ENCODE data around the gene PRKACA. TPM values are rescaled to one million over a fixed set of nuclear protein-coding genes. Genes with fewer than 3 reads are reported as not detected.

Gene PRKACA
- polyA plus RNA-seq, 3 donors from 2014 or later, result 0.64 to 1.7 (median 1.4) TPM

- H3K36me3 Mint-ChIP-seq, result no peaks in the 10 kb centered on the region
- peak overlapping the region; percentile 89 to 97 (median 94) for H3K4me3 Mint-ChIP-seq
- H3K4me1 Mint-ChIP-seq, result peaks cover 18 to 21% of the 10 kb centered on the region in 2 donors
- peak in 2 of 3 donors; percentile 14 to 18 for DNase-seq
- H3K27me3 Mint-ChIP-seq (ENCODE audit: low read depth in 3 of 3), result peaks cover 2 to 5% (median 5%) of the 10 kb centered on the region in 3 donors
- no peaks in the 10 kb centered on the region for H3K9me3 Mint-ChIP-seq
- peak overlapping the region; percentile 81 to 93 (median 88) for H3K27ac Mint-ChIP-seq
These were observed 43.4 kb downstream of the PRKACA start for GRCh38 chr19:14073925-14074838.

GRCh38 chr19:14073261-14073924 is 44.2 kb downstream of the PRKACA start:
- peak overlapping the region in 4 of 6 donors; percentile 81 to 93 (median 89) for H3K27ac Mint-ChIP-seq
- H3K9me3 Mint-ChIP-seq, result no peaks in the 10 kb centered on the region
- H3K4me3 Mint-ChIP-seq, result peak overlapping the region; percentile 89 to 97 (median 94)
- no peaks in the 10 kb centered on the region for H3K36me3 Mint-ChIP-seq
- peaks cover 2 to 5% (median 5%) of the 10 kb centered on the region in 3 donors for H3K27me3 Mint-ChIP-seq (ENCODE audit: low read depth in 3 of 3)
- H3K4me1 Mint-ChIP-seq, result peaks cover 18 to 21% of the 10 kb centered on the region in 2 donors
- peak; percentile 81 to 84 (median 84) for DNase-seq

- peaks cover 18 to 21% of the 10 kb centered on the region in 2 donors for H3K4me1 Mint-ChIP-seq
- H3K27me3 Mint-ChIP-seq (ENCODE audit: low read depth in 3 of 3), result peaks cover 2 to 9% (median 5%) of the 10 kb centered on the region in 3 donors
- no peaks in the 10 kb centered on the region for H3K36me3 Mint-ChIP-seq
- peak in 1 of 3 donors; percentile 11 for DNase-seq
- peak within 1 kb of the TSS; percentile 89 to 97 (median 94) for H3K4me3 Mint-ChIP-seq
- H3K9me3 Mint-ChIP-seq, result no peaks in the 10 kb centered on the region
- peak within 1 kb of the TSS in 3 of 6 donors; percentile 40 to 88 (median 81) for H3K27ac Mint-ChIP-seq
These were observed 44.9 kb downstream of the PRKACA start, which contains the start of gene MISP3 for GRCh38 chr19:14072535-14073260. TSS of gene MISP3 (plus strand) at chr19:14072786. CDS start at chr19:14073310, 524 bp downstream.

- DNase-seq, result no peak
- Mint-ChIP-seq H3K27me3 (ENCODE audit: low read depth in 3 of 3) (peaks cover 8 to 10% (median 8%) of the 10 kb centered on the region in 3 donors), H3K36me3 (no peaks in the 10 kb centered on the region), H3K27ac (no peak overlapping the region), H3K4me1 (peaks cover 18 to 19% of the 10 kb centered on the region in 2 donors), H3K9me3 (no peaks in the 10 kb centered on the region), H3K4me3 (peak overlapping the region in 2 of 5 donors; percentile 45 to 62)
These were observed 47.1 kb downstream of the PRKACA start for GRCh38 chr19:14070268-14071050.

GRCh38 chr19:14066134-14066533 is 51.4 kb downstream of the PRKACA start:
- Mint-ChIP-seq H3K27me3 (ENCODE audit: low read depth in 3 of 3) (peaks cover 5 to 10% (median 9%) of the 10 kb centered on the region in 3 donors), H3K27ac (no peak overlapping the region), H3K9me3 (no peaks in the 10 kb centered on the region), H3K4me1 (no peaks in the 10 kb centered on the region), H3K4me3 (no peak overlapping the region), H3K36me3 (no peaks in the 10 kb centered on the region)
- no peak for DNase-seq

GRCh38 chr19:14063105-14063504 is 54.5 kb downstream of the PRKACA start:
- Mint-ChIP-seq H3K36me3 (no peaks in the 10 kb centered on the region), H3K4me3 (no peak overlapping the region), H3K9me3 (no peaks in the 10 kb centered on the region), H3K27ac (no peak overlapping the region), H3K4me1 (peaks cover 8 to 9% of the 10 kb centered on the region in 2 donors), H3K27me3 (ENCODE audit: low read depth in 3 of 3) (peaks cover 9 to 23% (median 12%) of the 10 kb centered on the region in 3 donors)
- no peak for DNase-seq

GRCh38 chr19:14062558-14062855 is 55.1 kb downstream of the PRKACA start:
- H3K4me1 Mint-ChIP-seq, result peaks cover 10 to 12% of the 10 kb centered on the region in 2 donors
- H3K27ac Mint-ChIP-seq, result no peak overlapping the region
- H3K36me3 Mint-ChIP-seq, result no peaks in the 10 kb centered on the region
- peaks cover 8 to 26% (median 9%) of the 10 kb centered on the region in 3 donors for H3K27me3 Mint-ChIP-seq (ENCODE audit: low read depth in 3 of 3)
- H3K9me3 Mint-ChIP-seq, result no peaks in the 10 kb centered on the region
- DNase-seq, result no peak
- no peak overlapping the region for H3K4me3 Mint-ChIP-seq

- Mint-ChIP-seq H3K4me3 (no peak within 1 kb of the TSS), H3K4me1 (peaks cover 10 to 14% of the 10 kb centered on the region in 2 donors), H3K36me3 (no peaks in the 10 kb centered on the region), H3K9me3 (no peaks in the 10 kb centered on the region), H3K27me3 (ENCODE audit: low read depth in 3 of 3) (peaks cover 8 to 26% (median 9%) of the 10 kb centered on the region in 3 donors), H3K27ac (no peak within 1 kb of the TSS)
- DNase-seq, result no peak
These were observed 55.6 kb downstream of the PRKACA start, which contains the start of gene PALM3 for GRCh38 chr19:14061751-14062557. TSS of gene PALM3 (minus strand) at chr19:14062076. CDS start at chr19:14061980, 96 bp downstream.

- Mint-ChIP-seq H3K27me3 (ENCODE audit: low read depth in 3 of 3) (peaks cover 8 to 21% (median 9%) of the 10 kb centered on the region in 3 donors), H3K36me3 (no peaks in the 10 kb centered on the region), H3K4me3 (no peak overlapping the region), H3K27ac (no peak overlapping the region), H3K4me1 (peaks cover 10 to 16% of the 10 kb centered on the region in 2 donors), H3K9me3 (no peaks in the 10 kb centered on the region)
- no peak for DNase-seq
These were observed 56.3 kb downstream of the PRKACA start for GRCh38 chr19:14061081-14061749.

- Mint-ChIP-seq H3K27me3 (ENCODE audit: low read depth in 3 of 3) (peaks cover 7 to 21% (median 12%) of the 10 kb centered on the region in 3 donors), H3K36me3 (no peaks in the 10 kb centered on the region), H3K4me3 (no peak overlapping the region), H3K4me1 (peaks cover 10 to 16% of the 10 kb centered on the region in 2 donors), H3K27ac (no peak overlapping the region), H3K9me3 (no peaks in the 10 kb centered on the region)
- no peak for DNase-seq
These were observed 57.9 kb downstream of the PRKACA start for GRCh38 chr19:14059652-14060155.

- H3K27ac Mint-ChIP-seq, result no peak overlapping the region
- peak overlapping the region in 3 of 5 donors; percentile 21 to 50 (median 44) for H3K4me3 Mint-ChIP-seq
- no peaks in the 10 kb centered on the region for H3K9me3 Mint-ChIP-seq
- DNase-seq, result peak in 2 of 3 donors; percentile 33 to 40
- H3K36me3 Mint-ChIP-seq, result peaks cover 0 to 2% (median 1%) of the 10 kb centered on the region in 3 donors
- H3K4me1 Mint-ChIP-seq, result peaks cover 10 to 16% of the 10 kb centered on the region in 2 donors
- H3K27me3 Mint-ChIP-seq (ENCODE audit: low read depth in 3 of 3), result peaks cover 7 to 19% (median 14%) of the 10 kb centered on the region in 3 donors
These were observed 58.5 kb downstream of the PRKACA start for GRCh38 chr19:14059093-14059480.

All from immature natural killer cell (primary cell).